ENCODE data around the gene MIB1. TPM values are rescaled to one million over a fixed set of nuclear protein-coding genes. Genes with fewer than 3 reads are reported as not detected.

MIB1 gene
- total and polyA plus RNA-seq, 9 of the 15 experiments (the other 6 are each of a cell fraction or from before 2014, with no cell fraction given), result 7.2 to 43.8 (median 23.2) TPM

GRCh38 chr18:21747268-21747667, 6.7 kb downstream of the MIB1 start:
- H2AFZ ChIP-seq (ENCODE audit: low read depth, low read length), result no peak overlapping the region
- intact Hi-C loops (cut with micrococcal nuclease) (loop anchor here (10.0 kb wide), 1 partner anchor 252 kb away; no protein-coding TSS in a partner anchor), in situ Hi-C loops (cut with MboI) (no loop called here)
- H3K9me3 ChIP-seq (replicated peaks; ENCODE audit: control insufficient read depth, insufficient read depth, low read depth, low read length), result no peaks in the 10 kb centered on the region
- no peak overlapping the region for H3K9ac ChIP-seq (ENCODE audit: insufficient read depth in 1 of 2, low read depth in 2 of 2, low read length in 2 of 2)
- POLR2A ChIA-PET, result interaction anchor here (1.5 kb wide), 1 partner anchor 40 kb away, joined by 3 read pairs; no protein-coding TSS in a partner anchor
- no peaks in the 10 kb centered on the region for H3K36me3 ChIP-seq (ENCODE audit: control insufficient read depth, insufficient read depth, low read length)
- no peak overlapping the region for H3K4me3 ChIP-seq
- CTCF ChIA-PET (ENCODE audit: low intra/inter-chr PET ratio), result no interaction called here
- H3K4me2 ChIP-seq (ENCODE audit: insufficient read depth, low read length), result no peak overlapping the region
- no peak overlapping the region for H3K27ac ChIP-seq (ENCODE audit: extremely low read depth, low read depth, low read length)
- FAIRE-seq (peak; percentile 62), ATAC-seq (peak; percentile 8; the same call in 1 of the 3 replicates), DNase-seq (ENCODE audit: extremely low read depth in 1 of 4, low spot score in 3 of 4) (no peak)
- BruUV-seq (replicated peaks), result no TSS peak
- H3K9me1 ChIP-seq (ENCODE audit: control insufficient read depth, insufficient read depth, low read length), result no peaks in the 10 kb centered on the region
- H3K79me2 ChIP-seq (ENCODE audit: control insufficient read depth, insufficient read depth, low read length), result peaks cover 88% of the 10 kb centered on the region
- H4K20me1 ChIP-seq (replicated peaks; ENCODE audit: control insufficient read depth, insufficient read depth, low read length), result peaks cover 25% of the 10 kb centered on the region
- H3K27me3 ChIP-seq (ENCODE audit: control insufficient read depth in 2 of 2, insufficient read depth in 2 of 2, low read length in 2 of 2), result no peaks in the 10 kb centered on the region
- no peak for TF ChIP-seq ZNF282 (CRISPR knock-in tag; IDR thresholded peaks at IDR 0.05)
- TF ChIP-seq FOXM1 (IDR thresholded peaks at IDR 0.05; ENCODE audit: low read depth), result no peak
- no peak for TF ChIP-seq FOXM1 (CRISPR knock-in tag; IDR thresholded peaks at IDR 0.05; ENCODE audit: low read depth)
- TF ChIP-seq ZBTB26 (CRISPR knock-in tag; IDR thresholded peaks at IDR 0.05), result no peak
- TF ChIP-seq TCF3 (CRISPR knock-in tag; IDR thresholded peaks at IDR 0.05), result no peak
- TF ChIP-seq, protein P1, sequence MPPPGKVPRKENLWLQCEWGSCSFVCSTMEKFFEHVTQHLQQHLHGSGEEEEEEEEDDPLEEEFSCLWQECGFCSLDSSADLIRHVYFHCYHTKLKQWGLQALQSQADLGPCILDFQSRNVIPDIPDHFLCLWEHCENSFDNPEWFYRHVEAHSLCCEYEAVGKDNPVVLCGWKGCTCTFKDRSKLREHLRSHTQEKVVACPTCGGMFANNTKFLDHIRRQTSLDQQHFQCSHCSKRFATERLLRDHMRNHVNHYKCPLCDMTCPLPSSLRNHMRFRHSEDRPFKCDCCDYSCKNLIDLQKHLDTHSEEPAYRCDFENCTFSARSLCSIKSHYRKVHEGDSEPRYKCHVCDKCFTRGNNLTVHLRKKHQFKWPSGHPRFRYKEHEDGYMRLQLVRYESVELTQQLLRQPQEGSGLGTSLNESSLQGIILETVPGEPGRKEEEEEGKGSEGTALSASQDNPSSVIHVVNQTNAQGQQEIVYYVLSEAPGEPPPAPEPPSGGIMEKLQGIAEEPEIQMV (tag; conservative IDR thresholded peaks at IDR 0.05; ENCODE audit: low read depth), result no peak
- no peak for TF ChIP-seq HDAC6 (IDR thresholded peaks at IDR 0.05; ENCODE audit: low read depth, low read length)
- TF ChIP-seq TCFL5 (CRISPR knock-in tag; conservative IDR thresholded peaks at IDR 0.05), result no peak
- TF ChIP-seq TFAM (CRISPR knock-in tag; conservative IDR thresholded peaks at IDR 0.05), result no peak
- no peak for TF ChIP-seq ZNF764 (CRISPR knock-in tag; IDR thresholded peaks at IDR 0.05; ENCODE audit: low read depth)
- no peak for TF ChIP-seq ZKSCAN3 (CRISPR knock-in tag; IDR thresholded peaks at IDR 0.05)
- no peak for TF ChIP-seq VEZF1 (CRISPR knock-in tag; IDR thresholded peaks at IDR 0.05)
- TF ChIP-seq ZBED1 (IDR thresholded peaks at IDR 0.05), result no peak
- TF ChIP-seq ARNT (IDR thresholded peaks at IDR 0.05), result no peak
- TF ChIP-seq ATF7 (IDR thresholded peaks at IDR 0.05), result no peak
- peaks cover 0 to 13% of the 10 kb centered on the region in 2 experiments; a peak in 2 of 5 replicates for H3K4me1 ChIP-seq (replicated peaks in 1 of 2; ENCODE audit: control insufficient read depth in 2 of 2, insufficient read depth in 2 of 2, low read length in 2 of 2)
- 45% methylated on average over 2 of the region's 2 CpGs for WGBS (ENCODE audit: insufficient coverage, low coverage, missing lambda C conversion rate)
